Kasumi-1 (cell line): ENCODE data around the gene SLC12A6.
"Not testable (repeated sequence)": the region's sequence is repeated elsewhere in the genome, so short reads cannot be mapped to it uniquely, and the experiment has no call there.

Source experiments
- DNase-seq, 2 experiments: peaks; one replicate each; lab custom pipeline; 2025; lab: John Stamatoyannopoulos, UW

Gene SLC12A6

DNA sequence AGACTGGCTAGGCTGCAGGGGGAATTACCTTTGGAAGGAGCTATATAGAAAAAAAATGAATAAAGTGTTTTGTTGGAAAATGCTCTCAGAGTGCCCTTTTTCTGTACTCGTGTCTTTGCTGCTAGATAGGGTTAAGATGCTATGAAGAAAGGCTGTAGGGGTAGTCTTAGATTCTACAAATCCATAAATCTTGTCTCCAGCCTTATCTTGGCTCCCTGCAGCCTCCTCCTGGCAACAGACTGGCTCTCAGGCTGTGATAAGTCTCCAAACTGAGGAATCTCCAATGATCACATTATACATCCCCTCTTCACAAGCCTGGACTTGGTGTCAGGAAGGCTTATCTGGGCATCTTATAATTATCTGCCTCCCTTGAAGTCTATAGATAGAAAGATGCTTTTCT, 20.1 kb upstream of the SLC12A6 start:
- no peak for DNase-seq

DNA sequence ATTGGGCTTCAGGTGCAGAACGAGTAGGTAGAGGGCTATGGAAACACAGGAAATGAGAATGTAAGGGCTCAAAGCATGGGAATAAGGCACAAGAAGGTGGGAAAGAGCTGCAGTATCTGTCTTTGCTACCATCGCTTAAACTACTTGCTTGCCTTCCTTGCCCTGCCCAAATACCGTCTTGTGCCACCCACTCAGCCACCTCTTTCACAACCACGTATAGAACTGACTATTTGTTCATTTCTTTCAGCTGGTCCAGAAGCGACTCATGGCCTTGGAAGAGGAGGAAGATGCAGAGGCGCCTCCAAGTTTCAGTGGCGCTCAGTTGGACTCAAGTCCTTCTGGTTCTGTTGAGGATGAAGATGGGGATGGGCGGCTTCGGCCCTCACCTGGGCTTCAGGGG, 17.7 kb upstream of the SLC12A6 start:
- no peak for DNase-seq

DNA sequence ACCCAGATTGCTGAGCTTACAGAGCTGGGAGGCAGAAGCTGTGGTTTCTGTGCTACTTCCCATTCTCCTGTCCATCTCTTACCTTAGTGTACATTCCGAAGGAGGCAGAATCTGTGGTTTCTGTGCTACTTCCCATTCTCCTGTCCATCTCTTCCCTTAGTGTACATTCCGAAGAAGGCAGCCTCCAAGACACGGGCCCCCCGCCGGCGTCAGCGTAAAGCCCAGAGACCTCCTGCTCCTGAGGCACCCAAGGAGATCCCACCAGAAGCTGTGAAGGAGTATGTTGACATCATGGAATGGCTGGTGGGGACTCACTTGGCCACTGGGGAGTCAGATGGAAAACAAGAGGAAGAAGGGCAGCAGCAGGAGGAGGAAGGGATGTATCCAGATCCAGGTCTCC, 16.7 kb upstream of the SLC12A6 start:
- no peak for DNase-seq

- no peak for DNase-seq
Observed at GRCh38 chr15:34353627-34354026, 16.0 kb upstream of the SLC12A6 start.

- not testable (repeated sequence) for DNase-seq
Observed at GRCh38 chr15:34352996-34353395, 15.4 kb upstream of the SLC12A6 start.

- no peak for DNase-seq
Observed at GRCh38 chr15:34349769-34350168, 12.2 kb upstream of the SLC12A6 start.

- DNase-seq, result no peak
Observed at GRCh38 chr15:34348735-34349300, 11.2 kb upstream of the SLC12A6 start.

DNA sequence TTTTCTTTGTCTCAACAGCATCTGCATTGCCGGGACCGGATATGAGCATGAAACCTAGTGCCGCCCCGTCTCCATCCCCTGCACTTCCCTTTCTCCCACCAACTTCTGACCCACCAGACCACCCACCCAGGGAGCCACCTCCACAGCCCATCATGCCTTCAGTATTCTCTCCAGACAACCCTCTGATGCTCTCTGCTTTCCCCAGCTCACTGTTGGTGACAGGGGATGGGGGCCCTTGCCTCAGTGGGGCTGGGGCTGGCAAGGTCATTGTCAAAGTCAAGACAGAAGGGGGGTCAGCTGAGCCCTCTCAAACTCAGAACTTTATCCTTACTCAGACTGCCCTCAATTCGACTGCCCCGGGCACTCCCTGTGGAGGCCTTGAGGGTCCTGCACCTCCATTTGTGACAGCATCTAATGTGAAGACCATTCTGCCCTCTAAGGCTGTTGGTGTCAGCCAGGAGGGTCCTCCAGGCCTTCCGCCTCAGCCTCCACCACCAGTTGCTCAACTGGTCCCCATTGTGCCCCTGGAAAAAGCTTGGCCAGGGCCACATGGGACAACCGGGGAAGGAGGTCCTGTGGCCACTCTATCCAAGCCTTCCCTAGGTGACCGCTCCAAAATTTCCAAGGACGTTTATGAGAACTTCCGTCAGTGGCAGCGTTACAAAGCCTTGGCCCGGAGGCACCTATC, 10.5 kb upstream of the SLC12A6 start:
- no peak for DNase-seq

DNA sequence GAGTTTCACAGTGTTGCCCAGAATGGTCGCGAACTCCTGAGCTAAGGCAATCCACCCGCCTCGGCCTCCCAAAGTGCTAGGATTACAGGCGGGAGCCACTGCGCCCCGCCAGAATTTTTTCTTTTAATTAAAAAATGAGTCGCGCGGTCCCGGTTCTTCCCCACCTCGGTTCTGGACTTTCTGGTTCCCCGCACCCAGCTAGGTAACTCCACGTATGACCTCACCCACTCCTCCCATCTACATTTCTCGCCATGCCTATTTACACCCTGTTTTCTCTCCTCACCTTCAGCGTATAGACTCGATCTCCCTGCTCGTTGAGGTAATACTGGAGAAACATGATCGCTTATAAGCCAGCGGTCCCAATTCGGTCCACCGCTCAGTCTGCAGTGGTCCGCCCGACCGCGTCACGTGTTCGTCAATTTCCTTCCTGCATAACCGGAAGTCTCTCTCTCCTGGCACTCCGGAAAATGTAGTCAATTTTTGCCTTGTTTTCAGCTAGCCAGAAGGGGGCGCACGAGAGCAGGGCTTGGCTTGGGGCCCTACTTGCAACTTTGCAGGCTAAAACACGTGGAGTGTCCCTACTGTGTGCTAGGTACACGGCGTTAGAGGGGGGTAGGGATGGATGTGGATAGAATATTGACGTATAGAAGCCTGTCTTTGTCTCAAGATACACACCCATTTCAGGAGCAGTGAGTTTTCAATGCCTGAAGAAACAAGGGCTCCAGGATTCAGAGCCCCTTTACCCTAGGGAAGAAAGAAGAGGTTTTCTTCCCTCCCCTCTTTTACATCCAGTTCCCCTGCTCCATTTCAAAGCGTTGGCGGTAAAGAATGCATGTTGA, 5.4 kb upstream of the SLC12A6 start, which contains the start of the genes NOP10 and NUTM1:
TSS of gene NOP10 (minus strand) at position 400 of the 839 bp plus-strand sequence. CDS start at position 337, 63 bp downstream.
TSS of gene NUTM1 (plus strand) at position 579 of the 839 bp plus-strand sequence. CDS start 382 bp downstream, outside the sequence.
- DNase-seq, result peak; percentile 82 to 84

DNA sequence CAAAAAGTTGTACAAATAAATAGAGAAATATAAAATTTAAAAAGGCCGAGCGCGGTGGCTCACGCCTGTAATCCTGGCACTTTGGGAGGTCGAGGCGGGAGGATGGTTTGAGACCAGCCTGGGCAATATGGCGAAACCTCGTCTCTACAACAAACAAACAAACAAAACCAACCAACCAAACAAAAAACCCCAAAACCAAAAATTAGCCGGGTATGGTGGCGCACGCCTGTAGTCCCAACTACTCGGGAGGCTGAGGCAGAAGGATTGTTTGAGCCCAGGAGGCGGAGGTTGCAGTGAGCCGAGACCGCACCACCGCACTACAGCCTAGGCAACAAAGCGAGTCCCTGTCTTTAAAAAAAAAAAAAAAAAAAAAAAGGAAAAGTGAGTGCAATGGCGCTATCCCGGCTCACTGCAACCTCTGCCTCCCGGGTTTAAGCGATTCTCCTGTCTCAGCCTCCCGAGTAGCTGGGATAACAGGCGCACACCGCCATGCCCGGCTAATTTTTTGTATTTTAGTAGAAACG, 4.7 kb upstream of the SLC12A6 start:
- DNase-seq, result not testable (repeated sequence)

- DNase-seq, result no peak
Observed at GRCh38 chr15:34341381-34342212, 4.0 kb upstream of the SLC12A6 start.

- DNase-seq, result no peak
Observed at GRCh38 chr15:34339946-34340345, 2.4 kb upstream of the SLC12A6 start.

DNA sequence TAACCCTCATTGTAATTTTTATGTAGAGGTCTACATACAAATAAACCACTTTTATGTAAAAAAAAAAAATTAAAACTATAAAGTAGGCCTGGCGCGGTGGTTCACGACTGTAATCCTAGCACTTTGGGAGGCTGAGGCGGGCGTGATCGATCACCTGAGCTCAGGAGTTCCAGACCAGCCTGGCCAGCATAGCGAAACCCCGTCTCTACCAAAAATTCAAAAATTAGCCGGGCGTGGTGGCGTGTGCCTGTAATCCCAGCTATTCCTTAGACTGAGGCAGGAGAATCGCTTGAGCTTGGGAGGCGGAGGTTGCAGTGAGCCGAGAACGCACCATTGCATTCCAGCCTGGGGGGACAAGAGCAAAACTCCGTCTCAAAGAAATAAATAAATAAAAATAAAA, 766 bp upstream of the SLC12A6 start:
- no peak for DNase-seq

GRCh38 chr15:34336991-34337556, 507 bp downstream of the SLC12A6 start:
- no peak for DNase-seq

DNA sequence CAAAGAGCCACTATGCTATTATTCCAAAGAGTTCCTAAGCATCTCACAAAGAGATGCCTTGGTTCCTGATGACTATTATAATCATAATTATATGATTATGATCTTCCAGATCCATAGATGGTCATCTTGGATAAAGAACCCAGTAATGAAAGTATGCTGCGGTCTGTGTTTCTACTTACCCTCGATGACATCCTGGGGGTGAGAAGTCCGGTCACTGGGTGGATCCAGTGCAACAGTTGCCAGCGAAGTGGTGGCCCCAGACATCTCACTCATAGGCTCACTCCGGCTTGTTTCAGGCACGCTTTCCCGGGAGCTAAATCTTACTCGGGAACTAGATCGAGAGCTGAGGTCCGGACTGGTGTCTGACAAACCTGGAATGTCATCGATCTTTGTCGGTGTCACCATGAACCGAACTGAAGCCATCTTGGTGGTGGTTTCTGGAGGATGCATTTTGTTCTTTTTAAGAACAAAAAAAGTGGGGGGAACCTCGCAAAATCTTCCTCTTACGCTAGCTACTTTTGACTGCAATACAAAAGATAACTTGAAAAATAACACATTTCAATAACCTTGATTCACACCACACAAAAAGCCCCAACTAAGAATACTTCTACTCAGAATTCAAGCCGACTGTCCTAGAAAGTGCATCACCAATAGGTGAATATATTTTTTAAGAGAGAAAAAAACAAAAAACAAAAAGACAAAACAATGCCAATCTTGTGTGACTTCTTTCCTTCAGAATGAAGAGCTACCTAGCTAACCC, 1.2 kb downstream of the SLC12A6 start:
- peak in 1 of 2 experiments; percentile 1 for DNase-seq

GRCh38 chr15:34335176-34336032, 2.2 kb downstream of the SLC12A6 start:
- peak; percentile 21 to 39 for DNase-seq

- DNase-seq, result peak in 1 of 2 experiments; percentile 3
Observed at GRCh38 chr15:34334672-34335071, 2.9 kb downstream of the SLC12A6 start.

GRCh38 chr15:34332553-34333120, 4.9 kb downstream of the SLC12A6 start:
- DNase-seq, result no peak

GRCh38 chr15:34331809-34332208, 5.8 kb downstream of the SLC12A6 start:
- no peak for DNase-seq
